Sigmoid colon (tissue), 7 donors: ENCODE results near the gene DSCAM. TPM values are rescaled to one million over a fixed set of nuclear protein-coding genes. Genes with fewer than 3 reads are reported as not detected.

Experiments
- DNase-seq: peaks from one replicate; pipeline ENCODE4 v3.0.0-alpha.2; 2019
- H3K27ac ChIP-seq, 4 donors: fragments of 200-600 bp; sonication (generic); one replicate each; pipeline ENCODE4 v1.5.1; 2016 to 2019; ENCODE audit warnings: mild to moderate bottlenecking in 1 of 4
- H3K27me3 ChIP-seq, 3 donors: fragments of 200-600 bp; sonication (generic); one replicate each; pipeline ENCODE4 v1.5.1; 2019; ENCODE audit warnings: mild to moderate bottlenecking in 1 of 3
- H3K36me3 ChIP-seq, 4 donors: fragments of 200-600 bp; sonication (generic); one replicate each; pipeline ENCODE4 v1.5.1; 2016 to 2019
- H3K4me1 ChIP-seq, 4 donors: fragments of 200-600 bp; sonication (generic); one replicate each; pipeline ENCODE4 v1.5.1; 2017 to 2019
- H3K4me3 ChIP-seq, 4 donors: fragments of 200-600 bp; sonication (generic); one replicate each; pipeline ENCODE4 v1.5.1; 2017 to 2019; ENCODE audit warnings: mild to moderate bottlenecking in 2 of 4, moderate library complexity in 1 of 4
- H3K9me3 ChIP-seq, 4 donors: fragments of 200-600 bp in 3 of 4; sonication (generic) in 3 of 4; one replicate each; pipeline versions ENCODE4 v1.5.1 to v1.6.1; 2013 to 2019
- EP300 ChIP-seq, 4 donors: sonication (generic); formaldehyde crosslinking; IDR thresholded peaks; one replicate each; pipeline ENCODE4 v1.6.1; 2017; ENCODE audit warnings: antibody characterized with exemption in 4 of 4
- POLR2A ChIP-seq, 2 donors: fragments of 450-650 bp; IDR thresholded peaks; one replicate each; pipeline ENCODE4 v1.6.1; 2016; ENCODE audit warnings: antibody characterized with exemption in 2 of 2, mild to moderate bottlenecking in 2 of 2, moderate library complexity in 2 of 2
- POLR2AphosphoS5 ChIP-seq, 4 donors: sonication (generic); formaldehyde crosslinking; IDR thresholded peaks; one replicate each; pipeline ENCODE4 v1.6.1; 2017; ENCODE audit warnings: antibody characterized with exemption in 4 of 4
- WGBS, 2 donors: extraction: QIAGEN DNeasy Blood & Tissue Kit; methylation state at CpG; one replicate each; pipeline ENCODE4 v1.1.7; 2013; 5-methylcytosine and 5-hydroxymethylcytosine counted together
- intact Hi-C: fragments of 100-400 bp; cut with DNase I; formaldehyde crosslinking; loops from one replicate; pipeline ENCODE4 v1.15.1; 2023
- polyA plus RNA-seq, 3 donors: library from polyadenylated mRNA; stranded (reverse); fragments of 200-250 nt; gene quantifications; one replicate each; pipeline ENCODE4 v1.2.3, GENCODE V29; 2013
- total RNA-seq, 4 donors: library from RNA; depleted of rRNA; stranded (reverse); fragments of >200 nt; gene quantifications; one replicate each; pipeline ENCODE4 v1.1.0, GENCODE V29; 2016
- TF ChIP-seq, protein P1 (sequence below), 4 experiments: fragments of 450-650 bp in 3 of 4; fragments of 200-600 bp in 1 of 4; IDR thresholded peaks; one replicate each; pipeline ENCODE4 v1.5.1; 2016 to 2019; ENCODE audit warnings: antibody characterized with exemption in 4 of 4, mild to moderate bottlenecking in 3 of 4, moderate library complexity in 2 of 4
- donor health status: healthy with polysubstance abuse.
- donor health status: Bipolar disorder and iron deficiency.
- donor health status: healthy.

The DSCAM gene
- total and polyA plus RNA-seq, 7 donors, result 0.17 to 0.55 (median 0.33) TPM; not detected in 2

GRCh38 chr21:40373761-40374160 lies 473.2 kb downstream of the DSCAM start:
- no peaks in the 10 kb centered on the region for H3K36me3 ChIP-seq
- H3K27ac ChIP-seq, result no peak overlapping the region
- 42 to 55% methylated on average over 2 of the region's 2 CpGs for WGBS, 2 donors
- DNase-seq, result no peak
- intact Hi-C loops, result no loop called here
- no peaks in the 10 kb centered on the region for H3K9me3 ChIP-seq
- H3K27me3 ChIP-seq, result no peaks in the 10 kb centered on the region
- H3K4me1 ChIP-seq, result no peaks in the 10 kb centered on the region
- no peak for TF ChIP-seq POLR2A (IDR thresholded peaks at IDR 0.05)
- no peak for TF ChIP-seq EP300 (IDR thresholded peaks at IDR 0.05)
- TF ChIP-seq, protein P1, sequence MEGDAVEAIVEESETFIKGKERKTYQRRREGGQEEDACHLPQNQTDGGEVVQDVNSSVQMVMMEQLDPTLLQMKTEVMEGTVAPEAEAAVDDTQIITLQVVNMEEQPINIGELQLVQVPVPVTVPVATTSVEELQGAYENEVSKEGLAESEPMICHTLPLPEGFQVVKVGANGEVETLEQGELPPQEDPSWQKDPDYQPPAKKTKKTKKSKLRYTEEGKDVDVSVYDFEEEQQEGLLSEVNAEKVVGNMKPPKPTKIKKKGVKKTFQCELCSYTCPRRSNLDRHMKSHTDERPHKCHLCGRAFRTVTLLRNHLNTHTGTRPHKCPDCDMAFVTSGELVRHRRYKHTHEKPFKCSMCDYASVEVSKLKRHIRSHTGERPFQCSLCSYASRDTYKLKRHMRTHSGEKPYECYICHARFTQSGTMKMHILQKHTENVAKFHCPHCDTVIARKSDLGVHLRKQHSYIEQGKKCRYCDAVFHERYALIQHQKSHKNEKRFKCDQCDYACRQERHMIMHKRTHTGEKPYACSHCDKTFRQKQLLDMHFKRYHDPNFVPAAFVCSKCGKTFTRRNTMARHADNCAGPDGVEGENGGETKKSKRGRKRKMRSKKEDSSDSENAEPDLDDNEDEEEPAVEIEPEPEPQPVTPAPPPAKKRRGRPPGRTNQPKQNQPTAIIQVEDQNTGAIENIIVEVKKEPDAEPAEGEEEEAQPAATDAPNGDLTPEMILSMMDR (IDR thresholded peaks at IDR 0.05), result no peak
- no peak for TF ChIP-seq POLR2AphosphoS5 (IDR thresholded peaks at IDR 0.05)
- H3K4me3 ChIP-seq, result no peak overlapping the region

DNA sequence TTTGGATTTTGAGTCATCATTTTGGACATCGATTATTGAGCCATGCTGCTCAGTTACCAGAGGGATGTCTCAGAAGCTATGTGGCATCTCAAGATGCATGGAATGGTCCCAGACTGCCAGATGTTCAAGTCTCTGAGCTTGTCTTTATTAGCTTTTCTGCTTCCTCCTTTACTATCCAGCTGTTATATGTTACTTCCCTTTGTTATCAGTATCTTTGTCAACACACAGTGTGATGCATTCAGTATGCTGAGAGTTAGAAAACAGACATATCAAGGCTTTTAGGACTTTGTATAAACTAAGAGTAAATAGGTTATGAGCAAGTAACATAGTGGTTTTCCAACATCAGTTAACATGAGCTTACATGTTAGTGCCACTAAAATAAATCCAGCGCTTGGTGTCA lies 474.5 kb downstream of the DSCAM start:
- TF ChIP-seq EP300 (IDR thresholded peaks at IDR 0.05), result no peak
- TF ChIP-seq POLR2AphosphoS5 (IDR thresholded peaks at IDR 0.05), result no peak
- TF ChIP-seq POLR2A (IDR thresholded peaks at IDR 0.05), result no peak
- TF ChIP-seq, protein P1 (IDR thresholded peaks at IDR 0.05), result no peak
- intact Hi-C loops, result no loop called here
- Histone ChIP-seq H3K27ac (no peak overlapping the region), H3K4me1 (no peaks in the 10 kb centered on the region), H3K4me3 (no peak overlapping the region), H3K9me3 (no peaks in the 10 kb centered on the region), H3K36me3 (no peaks in the 10 kb centered on the region), H3K27me3 (no peaks in the 10 kb centered on the region)
- DNase-seq, result no peak
- 79 to 82% methylated on average over 2 of the region's 2 CpGs for WGBS, 2 donors

DNA sequence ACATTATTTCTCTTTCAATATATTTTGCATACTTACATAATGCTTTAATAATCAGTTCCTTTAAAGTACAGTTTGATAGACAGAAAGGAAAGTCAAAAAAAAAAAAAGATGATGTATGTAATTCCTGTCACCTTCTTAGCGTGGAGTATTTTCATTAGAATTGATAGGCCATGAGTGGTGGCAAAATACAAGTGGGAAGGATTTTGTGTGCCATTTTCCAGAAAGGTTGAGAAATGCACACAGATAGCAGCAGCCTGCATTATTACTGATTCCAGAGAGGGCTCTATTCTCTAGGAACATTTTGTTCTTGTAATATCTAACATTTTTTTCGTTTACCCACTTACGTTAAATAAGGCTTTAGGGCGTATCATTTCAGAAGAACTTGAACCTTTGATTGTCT lies 475.6 kb downstream of the DSCAM start:
- no peaks in the 10 kb centered on the region for H3K27me3 ChIP-seq
- intact Hi-C loops, result no loop called here
- no peaks in the 10 kb centered on the region for H3K4me1 ChIP-seq
- DNase-seq, result no peak
- no peaks in the 10 kb centered on the region for H3K9me3 ChIP-seq
- H3K27ac ChIP-seq, result no peak overlapping the region
- WGBS, 2 donors, result 74 to 77% methylated on average over 4 of the region's 4 CpGs
- H3K4me3 ChIP-seq, result no peak overlapping the region
- no peaks in the 10 kb centered on the region for H3K36me3 ChIP-seq
- no peak for TF ChIP-seq POLR2A (IDR thresholded peaks at IDR 0.05)
- TF ChIP-seq, protein P1 (IDR thresholded peaks at IDR 0.05), result no peak
- no peak for TF ChIP-seq POLR2AphosphoS5 (IDR thresholded peaks at IDR 0.05)
- no peak for TF ChIP-seq EP300 (IDR thresholded peaks at IDR 0.05)

DNA sequence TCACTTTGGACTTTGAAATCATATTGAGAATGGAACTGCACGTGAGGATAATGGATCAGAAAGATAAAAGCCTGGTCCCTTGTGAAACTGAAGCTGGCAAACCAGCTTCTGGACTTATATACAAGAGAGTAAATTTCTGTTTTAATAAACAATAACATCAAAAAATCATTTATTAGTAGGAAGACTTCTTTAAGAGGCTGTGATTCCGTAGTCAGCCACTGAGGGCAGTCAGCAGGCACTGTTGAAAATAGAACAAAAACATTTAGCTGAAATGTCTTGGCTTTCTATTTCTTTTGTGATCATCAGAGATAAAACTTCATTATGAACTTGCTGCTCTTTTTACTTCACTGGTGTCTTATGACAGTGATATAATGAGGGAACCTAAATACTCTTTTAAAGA lies 490.3 kb downstream of the DSCAM start:
- 54 to 59% methylated on average over 2 of the region's 2 CpGs for WGBS, 2 donors
- no peak for DNase-seq
- intact Hi-C loops, result no loop called here
- no peaks in the 10 kb centered on the region for H3K36me3 ChIP-seq
- no peaks in the 10 kb centered on the region for H3K27me3 ChIP-seq
- no peak overlapping the region for H3K4me3 ChIP-seq
- H3K4me1 ChIP-seq, result no peaks in the 10 kb centered on the region
- TF ChIP-seq POLR2A (IDR thresholded peaks at IDR 0.05), result no peak
- TF ChIP-seq EP300 (IDR thresholded peaks at IDR 0.05), result no peak
- no peak overlapping the region for H3K27ac ChIP-seq
- no peaks in the 10 kb centered on the region for H3K9me3 ChIP-seq

GRCh38 chr21:40355076-40355475 lies 491.9 kb downstream of the DSCAM start:
- WGBS, 2 donors, result 74 to 81% methylated on average over 5 of the region's 5 CpGs
- DNase-seq, result no peak
- no peak overlapping the region for H3K4me3 ChIP-seq

More at GRCh38 chr21:40355076-40355475, 491.9 kb downstream of the DSCAM start:
- intact Hi-C loops, result no loop called here
- Histone ChIP-seq H3K36me3 (no peaks in the 10 kb centered on the region), H3K27me3 (no peaks in the 10 kb centered on the region), H3K27ac (no peak overlapping the region), H3K4me1 (no peaks in the 10 kb centered on the region), H3K9me3 (no peaks in the 10 kb centered on the region)
- TF ChIP-seq EP300 (IDR thresholded peaks at IDR 0.05) (no peak), POLR2AphosphoS5 (IDR thresholded peaks at IDR 0.05) (no peak), POLR2A (IDR thresholded peaks at IDR 0.05) (no peak)
- TF ChIP-seq, protein P1 (IDR thresholded peaks at IDR 0.05), result no peak
